CMK (cell line): ENCODE measurements around the gene ERF.

Experiments used
- DNase-seq: peaks from one replicate; pipeline ENCODE4 v3.0.0-alpha.2; 2010; ENCODE audit warnings: low read depth

Gene ERF

DNA sequence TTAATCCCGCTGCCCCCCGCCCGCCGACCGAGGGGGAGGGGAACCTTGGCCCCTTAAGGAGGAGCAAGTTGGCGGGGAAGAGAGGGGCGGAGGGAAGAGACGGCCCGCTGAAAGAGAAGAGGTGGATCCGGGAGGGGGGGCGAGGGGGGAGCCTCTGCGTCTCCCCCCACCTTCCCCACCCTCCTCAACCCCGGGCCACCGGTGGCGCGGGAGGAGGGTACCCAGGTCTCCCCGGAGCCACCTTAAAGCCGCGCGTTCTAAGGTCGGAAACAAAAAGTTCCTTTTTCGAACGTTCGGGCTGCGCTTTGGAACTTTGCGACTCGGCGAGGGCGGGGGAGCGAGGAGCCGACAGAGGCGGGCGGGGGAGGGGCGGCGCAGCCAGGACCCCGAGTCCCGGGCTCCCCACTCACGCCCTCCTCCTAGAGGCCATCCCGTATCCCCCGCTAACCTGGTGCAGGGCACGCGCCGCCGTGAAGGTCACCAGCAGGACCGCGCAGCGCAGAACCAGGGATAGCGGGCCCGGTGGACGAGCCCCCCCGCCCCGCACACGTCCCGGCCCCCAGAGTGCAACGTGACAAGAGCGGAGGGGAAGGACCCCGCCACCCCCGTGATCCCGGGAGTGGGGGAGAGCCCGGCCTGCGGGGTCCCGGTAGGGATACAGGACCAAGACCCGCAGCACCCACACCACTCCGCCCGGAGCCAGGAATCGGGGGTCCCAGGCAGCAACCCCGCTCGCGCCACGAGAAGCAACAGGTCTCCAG lies 659 bp downstream of the ERF start:
- DNase-seq: peak; percentile 62

- DNase-seq: peak; percentile 82
Observed at GRCh38 chr19:42253245-42254088, 1.5 kb downstream of the ERF start.

DNA sequence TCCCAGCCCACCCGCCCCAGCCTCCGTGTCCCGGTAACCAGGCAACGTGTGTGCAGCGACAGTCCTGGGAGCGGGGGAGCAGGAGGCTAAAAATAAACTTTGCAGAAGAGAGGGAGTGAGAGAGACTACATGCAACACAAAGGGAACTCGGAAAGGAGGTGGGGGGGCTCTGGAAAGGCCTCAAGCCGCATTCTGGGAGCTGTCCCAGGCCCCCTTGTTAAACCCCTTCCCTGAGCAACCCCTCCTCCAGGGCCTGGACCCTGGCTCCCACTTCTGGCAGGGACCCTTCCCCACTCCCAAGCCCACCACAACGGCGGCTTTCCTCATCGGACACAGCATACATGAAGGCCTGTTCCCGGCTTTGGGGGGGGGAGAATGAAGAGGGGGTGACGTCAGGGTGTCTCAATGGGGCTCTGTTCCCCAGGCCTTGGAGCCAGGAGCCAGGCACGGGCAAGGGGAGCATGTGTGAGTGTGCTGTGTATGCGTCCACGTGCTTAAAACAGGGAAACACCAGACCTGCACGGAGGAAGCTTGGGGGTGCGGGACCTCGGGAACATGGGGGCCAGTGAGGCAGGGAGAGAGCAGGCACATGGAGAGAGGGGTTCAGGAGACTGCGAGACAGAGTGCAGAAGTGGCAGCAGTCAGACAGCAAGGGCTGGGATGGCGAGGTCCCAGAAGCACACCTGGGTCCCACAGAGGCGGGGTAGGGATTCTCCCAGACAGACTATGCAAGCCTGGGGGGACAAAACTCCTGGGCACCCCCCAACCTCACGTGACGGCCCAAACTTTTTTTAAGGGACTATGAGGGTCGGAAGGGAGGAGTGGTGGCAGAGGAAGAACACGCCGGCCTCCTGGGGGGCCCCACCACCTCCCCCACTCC lies 2.3 kb downstream of the ERF start:
- DNase-seq: no peak

GRCh38 chr19:42251572-42252358 lies 3.2 kb downstream of the ERF start:
- DNase-seq: no peak

DNA sequence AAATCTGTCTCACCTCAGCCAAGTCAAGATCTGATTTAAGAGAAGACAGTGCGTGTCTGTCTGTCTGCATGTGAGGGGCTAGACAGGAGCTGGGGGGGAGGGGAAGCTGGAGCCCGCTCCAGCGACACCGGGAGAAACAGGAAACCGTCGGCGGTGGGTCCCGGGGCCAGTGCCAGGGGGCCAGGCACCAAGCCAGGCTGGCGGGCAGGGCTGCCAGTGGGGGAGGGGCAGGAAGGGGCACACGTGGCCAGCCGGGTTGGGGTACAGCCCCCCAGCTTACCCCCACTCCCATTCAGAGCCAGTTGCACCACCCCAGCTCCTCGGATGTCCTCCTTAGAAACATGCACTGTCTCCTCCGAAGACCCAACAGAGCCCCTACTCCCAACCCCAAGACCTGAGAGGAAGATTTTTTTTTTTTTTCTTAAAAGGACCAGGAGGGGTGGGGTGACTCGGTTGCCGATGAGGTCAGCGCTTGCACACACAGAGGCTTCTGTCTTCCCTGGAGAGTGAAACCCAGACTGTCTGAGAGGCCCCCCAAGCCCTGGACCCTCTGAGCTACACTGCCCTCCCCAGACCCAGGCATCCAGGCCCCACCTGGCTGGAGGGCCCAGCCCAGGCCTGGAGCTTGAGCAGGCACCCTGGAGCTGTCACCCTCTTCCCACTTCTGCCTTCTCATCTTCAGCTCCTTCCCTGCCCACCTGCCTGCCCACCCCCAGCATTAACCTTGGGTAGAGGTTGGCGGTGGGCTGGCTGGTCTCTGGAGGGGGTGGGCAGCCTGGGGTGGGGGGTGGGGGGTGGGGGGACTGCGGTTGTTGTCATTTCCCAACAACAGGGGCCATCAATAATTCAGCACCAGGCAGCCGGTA lies 4.0 kb downstream of the ERF start:
- no peak for DNase-seq

DNA sequence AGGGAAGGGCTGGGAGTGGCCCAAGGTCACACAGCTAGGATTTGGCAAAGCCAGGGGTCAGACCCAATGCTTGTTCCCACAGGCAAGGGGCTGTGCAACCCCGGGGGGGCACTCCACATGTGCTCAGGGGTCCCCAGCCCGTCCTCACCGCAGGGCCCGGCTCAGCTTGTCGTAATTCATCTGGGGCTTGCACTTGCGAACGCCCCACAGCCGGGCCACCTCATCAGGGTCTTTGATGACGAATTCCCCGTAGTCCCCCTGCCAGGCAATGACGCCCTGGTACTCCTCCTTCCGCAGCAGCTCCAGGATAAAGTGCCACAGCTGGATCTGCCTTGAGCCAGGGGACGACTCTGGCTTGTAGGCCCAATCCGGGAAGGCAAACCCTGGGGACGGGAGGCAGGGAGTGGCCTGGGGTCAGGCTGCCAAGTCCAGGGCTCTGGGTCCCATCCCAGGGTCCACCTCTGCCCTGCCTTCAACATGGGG lies 4.7 kb downstream of the ERF start:
- DNase-seq: no peak

DNA sequence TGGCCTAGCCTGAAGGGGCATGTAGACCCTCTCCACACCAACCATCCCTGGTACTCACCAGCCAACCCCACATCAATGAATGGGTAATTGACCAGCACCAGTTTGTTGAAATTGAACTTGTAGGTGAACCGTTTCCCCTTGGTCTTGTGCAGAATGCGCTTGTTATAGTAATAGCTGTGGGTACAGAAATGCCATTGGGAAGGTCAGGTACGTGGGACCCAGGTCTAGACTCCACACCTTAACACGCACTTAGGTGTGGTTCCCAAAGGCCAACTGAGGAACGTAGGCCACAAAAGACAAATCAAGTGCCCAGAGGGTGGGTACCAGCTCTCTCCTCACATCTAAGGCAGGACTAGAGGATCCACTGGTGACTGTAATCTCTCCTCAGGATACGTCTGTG lies 5.2 kb downstream of the ERF start:
- no peak for DNase-seq

DNA sequence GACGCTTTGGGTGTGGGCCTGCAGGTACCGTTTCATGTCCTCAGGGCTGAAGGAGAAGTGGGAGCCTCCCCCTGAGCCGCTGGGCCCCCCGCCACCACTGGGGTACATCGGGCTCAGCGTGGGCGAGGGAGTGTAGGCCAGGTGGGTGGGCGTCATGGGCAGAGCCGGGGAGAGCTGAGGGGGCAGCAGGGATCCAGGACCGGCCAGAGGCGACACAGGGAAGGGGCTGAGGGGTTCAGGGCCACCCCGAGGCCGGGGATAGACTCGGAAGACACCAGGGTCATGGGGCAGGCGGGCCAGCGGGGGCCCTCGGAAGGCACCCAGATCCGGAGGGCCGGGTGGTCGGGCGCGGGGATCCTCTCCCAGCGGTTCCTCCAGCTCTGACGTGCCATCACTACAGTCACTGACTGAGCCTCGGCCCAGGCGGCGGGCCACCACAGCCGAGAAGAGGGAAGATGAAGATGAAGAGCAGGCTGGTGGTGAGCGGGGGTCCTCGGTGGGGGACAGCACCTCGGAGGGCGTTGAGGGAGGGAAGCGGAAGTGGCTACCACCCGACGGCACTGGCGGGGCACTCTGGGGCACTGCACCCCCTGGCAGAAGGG lies 5.7 kb downstream of the ERF start:
- no peak for DNase-seq

DNA sequence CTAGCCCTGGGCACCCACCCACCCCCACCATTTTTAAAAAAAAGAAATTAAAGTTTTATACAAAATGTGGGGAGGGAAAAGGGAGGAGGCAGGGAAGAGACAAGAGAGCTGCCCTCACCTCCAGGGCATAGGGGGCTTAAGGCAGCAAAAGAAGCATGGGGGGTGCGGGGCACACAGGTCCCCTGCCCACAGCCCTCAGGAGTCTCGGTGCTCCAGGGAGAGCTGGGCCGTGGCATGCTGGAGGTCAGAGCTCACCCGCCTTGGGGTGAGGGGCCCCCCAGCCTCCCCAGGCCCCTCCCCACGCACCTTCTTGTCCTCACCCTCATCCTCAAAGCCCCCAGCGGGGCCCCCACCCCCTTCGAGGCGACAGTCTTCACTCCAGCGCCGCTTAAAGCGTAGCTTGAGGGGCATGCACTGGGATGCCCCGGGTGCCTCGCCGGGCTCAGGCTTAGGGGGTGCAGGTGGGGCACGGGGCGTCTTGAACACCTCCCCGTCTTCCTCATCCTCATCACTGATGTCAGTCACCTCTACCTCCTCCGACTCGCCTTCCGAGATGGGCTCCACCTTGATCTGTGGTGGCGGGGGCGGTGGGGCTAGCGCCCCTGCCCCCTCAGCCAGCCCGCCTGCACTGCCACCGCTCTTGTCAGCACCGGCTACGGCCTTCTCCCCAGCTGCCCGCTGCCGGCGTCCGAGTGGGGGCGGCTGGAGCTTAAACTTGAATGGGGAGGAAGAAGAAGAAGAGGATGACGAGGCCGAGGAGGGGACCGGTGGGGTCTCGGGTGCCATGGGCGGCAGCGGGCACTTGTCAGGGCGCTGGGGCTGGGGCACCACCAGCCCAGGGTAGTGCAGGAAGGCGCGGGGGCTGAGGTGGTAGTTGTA lies 6.4 kb downstream of the ERF start:
- no peak for DNase-seq

- DNase-seq: no peak
Observed at GRCh38 chr19:42247640-42248199, 7.2 kb downstream of the ERF start.

DNA sequence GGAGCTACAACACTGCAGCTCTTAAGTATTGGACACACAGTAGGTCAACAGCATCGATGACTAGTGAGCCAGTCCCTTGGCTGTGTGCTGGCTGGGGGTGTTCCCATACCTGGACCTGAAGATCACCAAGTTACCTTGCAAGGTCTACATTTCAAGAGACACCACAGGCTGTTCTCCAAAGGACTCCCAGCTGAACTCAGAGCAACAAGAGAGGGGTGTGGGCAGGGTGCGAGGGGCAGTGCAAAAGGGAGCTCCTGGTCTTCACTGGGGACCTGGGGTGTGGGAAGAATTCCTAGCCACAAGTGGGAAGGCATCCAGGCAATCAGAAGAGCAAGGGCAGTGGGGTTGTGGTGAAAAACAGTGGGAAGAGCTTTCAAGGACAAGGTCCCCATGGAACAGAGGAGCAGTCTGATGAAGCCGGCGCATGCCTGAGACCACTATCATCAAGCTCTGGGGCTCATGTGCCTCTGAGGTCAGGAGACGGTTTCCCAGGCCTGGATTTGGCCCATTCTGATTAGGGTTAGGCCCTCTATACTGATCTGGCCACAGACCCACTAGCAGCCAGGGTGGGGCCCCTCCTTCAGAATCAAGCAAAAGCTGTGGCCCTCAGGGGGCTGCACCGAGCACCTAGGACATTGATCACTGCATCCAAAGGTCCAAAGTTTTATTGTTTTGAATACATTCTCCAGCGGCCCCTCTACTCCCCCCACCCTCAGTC lies 7.8 kb downstream of the ERF start:
- no peak for DNase-seq

GRCh38 chr19:42246143-42246921 lies 8.6 kb downstream of the ERF start:
- no peak for DNase-seq

DNA sequence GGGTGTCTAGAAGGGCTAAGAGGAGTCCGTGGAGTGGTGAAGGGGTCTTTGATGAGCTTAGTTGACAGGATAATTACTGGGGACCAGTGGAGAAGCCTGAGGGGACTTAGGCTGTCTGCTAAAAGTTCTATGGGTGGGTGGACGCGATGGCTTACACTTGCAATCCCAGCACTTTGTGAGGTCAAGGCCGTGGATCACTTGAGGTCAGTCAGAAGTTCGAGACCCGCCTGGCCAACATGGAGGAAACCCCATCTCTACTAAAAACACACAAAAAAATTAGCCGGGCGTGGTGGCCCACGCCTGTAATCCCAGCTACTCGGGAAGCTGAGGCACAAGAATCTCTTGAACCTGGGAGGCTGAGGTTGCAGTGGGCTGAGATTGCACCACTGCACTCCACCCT lies 9.7 kb downstream of the ERF start:
- no peak for DNase-seq

DNA sequence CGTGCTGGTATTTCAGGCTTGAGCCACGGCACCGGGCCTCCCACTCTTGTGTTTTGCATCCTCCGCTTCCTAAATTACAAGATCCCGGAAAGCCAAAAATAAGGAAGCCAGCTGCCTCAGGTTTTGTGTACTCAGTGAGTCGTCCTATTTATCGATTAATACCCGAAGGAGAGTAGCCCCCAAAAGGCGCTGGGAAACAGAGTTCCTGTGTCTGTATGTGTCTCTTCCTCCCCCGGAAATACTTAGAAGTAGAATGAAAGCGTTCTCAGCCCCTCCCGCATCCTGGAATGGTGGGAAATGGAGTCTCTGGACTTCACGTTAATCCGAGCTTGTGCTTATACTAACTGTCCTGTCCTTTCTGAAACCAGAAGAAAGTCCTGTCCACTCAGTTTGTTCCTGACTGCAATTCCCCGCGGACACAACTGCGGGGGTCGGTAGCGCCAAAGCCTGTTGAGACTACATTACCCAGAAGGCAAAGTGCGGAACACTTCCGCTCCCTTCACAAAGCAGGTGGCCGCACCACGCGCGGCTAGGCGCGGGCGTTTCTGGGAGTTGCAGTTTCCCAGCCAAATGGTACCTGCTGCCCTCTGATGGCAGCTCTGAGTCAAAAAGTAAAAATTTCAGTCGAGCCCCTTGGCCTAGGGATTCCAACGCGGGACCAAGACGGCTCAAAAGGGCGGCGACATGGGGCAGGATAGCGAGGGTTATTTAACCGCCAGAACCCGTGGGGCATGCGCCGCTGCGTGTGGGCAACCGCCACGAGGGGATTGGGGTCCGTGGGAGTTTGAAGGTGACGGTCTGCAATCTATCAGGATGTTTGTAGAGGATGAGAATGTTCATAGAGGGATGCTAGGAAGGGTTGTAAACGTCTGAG lies 10.3 kb downstream of the ERF start:
- peak; percentile 87 for DNase-seq

DNA sequence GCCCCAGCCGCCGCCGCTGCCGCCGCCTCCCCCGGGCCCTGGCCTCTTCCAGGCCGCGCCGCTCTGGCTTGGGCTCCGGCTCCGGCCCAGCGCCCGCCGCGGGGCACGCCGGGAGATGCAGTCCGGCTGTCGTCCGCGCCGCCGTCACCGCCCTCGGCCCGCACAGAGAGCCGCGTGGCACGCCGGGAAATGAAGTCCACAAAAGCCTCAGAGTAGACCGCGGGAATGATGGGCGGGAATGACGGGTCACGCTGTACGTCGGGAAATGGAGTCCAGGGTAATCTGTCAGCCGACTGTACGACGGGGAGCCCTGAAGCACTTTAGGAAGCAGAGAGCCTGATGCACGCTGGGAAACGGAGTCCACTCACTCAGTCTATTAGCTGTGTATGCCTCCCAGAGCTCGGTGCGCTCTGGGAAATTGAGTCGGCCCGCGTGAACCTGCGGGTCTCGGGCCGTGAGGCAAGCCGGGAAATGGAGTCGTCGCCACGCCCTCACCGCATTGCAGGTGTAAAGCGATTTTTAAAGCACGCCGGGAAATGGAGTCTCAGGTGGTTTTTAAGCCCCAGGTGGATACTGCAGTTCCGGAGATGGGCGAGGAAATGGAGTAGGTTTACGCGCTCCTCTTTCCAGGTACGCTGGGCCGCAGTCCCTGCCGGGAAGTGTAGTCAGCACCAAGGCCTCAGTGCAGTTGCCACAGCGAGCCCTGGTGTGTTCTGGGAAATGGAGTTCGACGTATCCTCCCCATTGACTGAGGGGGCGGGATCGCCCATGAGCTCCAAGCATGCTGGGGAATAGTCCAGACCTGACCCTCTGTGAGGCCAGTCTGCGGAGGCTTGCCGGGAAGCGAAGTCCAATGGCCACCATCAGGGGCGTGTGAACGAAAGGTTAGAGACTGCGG lies 12.2 kb downstream of the ERF start, which contains the start of gene GSK3A:
Gene GSK3A (minus strand): TSS at position 91 of the 898 bp plus-strand sequence. CDS start 137 bp downstream, outside the sequence.
- DNase-seq: peak; percentile 97
